Neural crest cell (in vitro differentiated cells): ENCODE results near the gene KIFC1. TPM values are rescaled to one million over a fixed set of nuclear protein-coding genes. Genes with fewer than 3 reads are reported as not detected.

Experiments
- DNase-seq: peaks from one replicate; pipeline ENCODE4 v3.0.0; 2021; ENCODE audit warnings: low read depth, mixed read lengths, low spot score
- H3K27ac Mint-ChIP-seq: one replicate; pipeline ENCODE4 v1.8.0; 2021; ENCODE audit warnings: mild to moderate bottlenecking, mixed read lengths; ENCODE audit not compliant: unreplicated experiment
- H3K27me3 Mint-ChIP-seq: 2 replicates; pipeline ENCODE4 v1.8.0; 2021; ENCODE audit warnings: low read depth, mild to moderate bottlenecking, mixed read lengths
- H3K36me3 Mint-ChIP-seq: 2 replicates; pipeline ENCODE4 v1.8.0; 2021; ENCODE audit warnings: low read depth, mild to moderate bottlenecking, mixed read lengths
- H3K4me1 Mint-ChIP-seq: 2 replicates; pipeline ENCODE4 v1.8.0; 2021; ENCODE audit warnings: mixed read lengths
- H3K4me3 Mint-ChIP-seq: one replicate; pipeline ENCODE4 v1.8.0; 2021; ENCODE audit warnings: mild to moderate bottlenecking, mixed read lengths
- H3K9me3 Mint-ChIP-seq: 2 replicates; pipeline ENCODE4 v1.8.0; 2021; ENCODE audit warnings: mixed read lengths
- total RNA-seq: library from RNA; stranded (reverse); gene quantifications from 2 replicates; pipeline ENCODE4 v1.2.1, GENCODE V29; 2021
- TF ChIP-seq, protein P1 (sequence below): fragments of 200-600 bp; sonication (generic); conservative IDR thresholded peaks from 2 replicates; pipeline ENCODE4 v1.5.0; 2021; ENCODE audit warnings: antibody characterized with exemption, mild to moderate bottlenecking

KIFC1 gene
- total RNA-seq, 1 donor from 2014 or later = 124 TPM

DNA sequence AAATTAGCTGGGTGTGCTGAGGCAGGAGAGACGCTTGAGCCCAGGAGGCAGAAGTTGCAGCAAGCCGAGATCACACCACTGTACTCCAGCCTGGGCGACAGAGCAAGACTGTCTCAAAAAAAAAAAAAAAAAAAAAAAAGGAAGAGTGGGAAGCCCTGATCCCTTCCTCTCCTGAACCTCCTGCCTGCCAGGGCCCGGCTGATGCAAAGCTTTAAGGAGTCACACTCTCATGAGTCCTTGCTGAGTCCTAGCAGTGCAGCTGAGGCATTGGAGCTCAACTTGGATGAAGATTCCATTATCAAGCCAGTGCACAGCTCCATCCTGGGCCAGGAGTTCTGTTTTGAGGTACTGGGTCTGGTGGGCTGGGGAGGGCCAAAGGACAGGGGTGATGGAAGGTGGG lies 43.3 kb downstream of the KIFC1 start:
- peak overlapping the region; percentile 51 for H3K4me3 Mint-ChIP-seq
- peaks cover 12% of the 10 kb centered on the region for H3K36me3 Mint-ChIP-seq
- H3K4me1 Mint-ChIP-seq = peaks cover 37% of the 10 kb centered on the region
- no peaks in the 10 kb centered on the region for H3K9me3 Mint-ChIP-seq
- no peaks in the 10 kb centered on the region for H3K27me3 Mint-ChIP-seq
- DNase-seq = no peak
- peak overlapping the region; percentile 50 for H3K27ac Mint-ChIP-seq
- TF ChIP-seq, protein P1, sequence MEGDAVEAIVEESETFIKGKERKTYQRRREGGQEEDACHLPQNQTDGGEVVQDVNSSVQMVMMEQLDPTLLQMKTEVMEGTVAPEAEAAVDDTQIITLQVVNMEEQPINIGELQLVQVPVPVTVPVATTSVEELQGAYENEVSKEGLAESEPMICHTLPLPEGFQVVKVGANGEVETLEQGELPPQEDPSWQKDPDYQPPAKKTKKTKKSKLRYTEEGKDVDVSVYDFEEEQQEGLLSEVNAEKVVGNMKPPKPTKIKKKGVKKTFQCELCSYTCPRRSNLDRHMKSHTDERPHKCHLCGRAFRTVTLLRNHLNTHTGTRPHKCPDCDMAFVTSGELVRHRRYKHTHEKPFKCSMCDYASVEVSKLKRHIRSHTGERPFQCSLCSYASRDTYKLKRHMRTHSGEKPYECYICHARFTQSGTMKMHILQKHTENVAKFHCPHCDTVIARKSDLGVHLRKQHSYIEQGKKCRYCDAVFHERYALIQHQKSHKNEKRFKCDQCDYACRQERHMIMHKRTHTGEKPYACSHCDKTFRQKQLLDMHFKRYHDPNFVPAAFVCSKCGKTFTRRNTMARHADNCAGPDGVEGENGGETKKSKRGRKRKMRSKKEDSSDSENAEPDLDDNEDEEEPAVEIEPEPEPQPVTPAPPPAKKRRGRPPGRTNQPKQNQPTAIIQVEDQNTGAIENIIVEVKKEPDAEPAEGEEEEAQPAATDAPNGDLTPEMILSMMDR = no peak

DNA sequence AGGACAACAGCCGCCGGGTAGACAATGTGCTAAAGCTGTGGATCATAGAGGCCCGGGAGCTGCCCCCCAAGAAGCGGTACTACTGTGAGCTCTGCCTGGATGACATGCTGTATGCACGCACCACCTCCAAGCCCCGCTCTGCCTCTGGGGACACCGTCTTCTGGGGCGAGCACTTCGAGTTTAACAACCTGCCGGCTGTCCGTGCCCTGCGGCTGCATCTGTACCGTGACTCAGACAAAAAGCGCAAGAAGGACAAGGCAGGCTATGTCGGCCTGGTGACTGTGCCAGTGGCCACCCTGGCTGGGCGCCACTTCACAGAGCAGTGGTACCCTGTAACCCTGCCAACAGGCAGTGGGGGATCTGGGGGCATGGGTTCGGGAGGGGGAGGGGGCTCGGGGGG lies 46.0 kb downstream of the KIFC1 start:
- Mint-ChIP-seq H3K4me1 (peaks cover 13% of the 10 kb centered on the region), H3K36me3 (peaks cover 11% of the 10 kb centered on the region), H3K4me3 (no peak overlapping the region), H3K27ac (no peak overlapping the region), H3K27me3 (no peaks in the 10 kb centered on the region), H3K9me3 (no peaks in the 10 kb centered on the region)
- no peak for DNase-seq
- TF ChIP-seq, protein P1 = no peak

DNA sequence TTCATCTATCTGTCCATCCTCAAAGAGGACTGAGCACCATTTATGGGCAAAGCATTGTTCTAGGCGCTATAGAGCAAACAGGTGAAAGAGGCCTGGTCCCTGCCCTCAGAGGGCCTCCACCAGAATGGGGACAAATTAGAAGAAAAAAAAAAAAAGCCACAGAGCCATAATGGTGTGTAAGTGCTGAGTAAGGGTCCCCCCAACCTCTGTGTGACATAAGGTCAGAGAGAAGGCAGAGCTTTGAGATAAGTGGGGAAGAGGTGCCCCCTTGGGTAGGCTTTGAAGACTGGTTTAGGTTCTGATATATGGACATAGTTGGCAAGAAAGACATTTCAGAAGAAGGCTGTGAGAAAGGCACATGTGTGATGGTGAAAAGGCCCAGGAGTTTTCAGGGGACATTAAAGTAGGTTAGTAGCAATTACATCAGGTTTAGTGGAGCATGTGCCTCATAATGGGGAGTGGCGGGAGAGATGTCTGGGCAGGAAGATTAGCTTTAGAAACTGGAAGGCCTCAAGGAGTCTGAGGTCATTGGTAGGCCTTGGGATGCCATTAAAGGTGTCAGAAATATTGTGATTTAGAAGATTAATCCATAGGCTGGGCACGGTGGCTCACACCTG lies 47.5 kb downstream of the KIFC1 start:
- Mint-ChIP-seq H3K36me3 (peaks cover 7% of the 10 kb centered on the region), H3K9me3 (no peaks in the 10 kb centered on the region), H3K4me1 (peaks cover 2% of the 10 kb centered on the region), H3K4me3 (no peak overlapping the region), H3K27ac (no peak overlapping the region), H3K27me3 (no peaks in the 10 kb centered on the region)
- TF ChIP-seq, protein P1 = no peak
- no peak for DNase-seq

DNA sequence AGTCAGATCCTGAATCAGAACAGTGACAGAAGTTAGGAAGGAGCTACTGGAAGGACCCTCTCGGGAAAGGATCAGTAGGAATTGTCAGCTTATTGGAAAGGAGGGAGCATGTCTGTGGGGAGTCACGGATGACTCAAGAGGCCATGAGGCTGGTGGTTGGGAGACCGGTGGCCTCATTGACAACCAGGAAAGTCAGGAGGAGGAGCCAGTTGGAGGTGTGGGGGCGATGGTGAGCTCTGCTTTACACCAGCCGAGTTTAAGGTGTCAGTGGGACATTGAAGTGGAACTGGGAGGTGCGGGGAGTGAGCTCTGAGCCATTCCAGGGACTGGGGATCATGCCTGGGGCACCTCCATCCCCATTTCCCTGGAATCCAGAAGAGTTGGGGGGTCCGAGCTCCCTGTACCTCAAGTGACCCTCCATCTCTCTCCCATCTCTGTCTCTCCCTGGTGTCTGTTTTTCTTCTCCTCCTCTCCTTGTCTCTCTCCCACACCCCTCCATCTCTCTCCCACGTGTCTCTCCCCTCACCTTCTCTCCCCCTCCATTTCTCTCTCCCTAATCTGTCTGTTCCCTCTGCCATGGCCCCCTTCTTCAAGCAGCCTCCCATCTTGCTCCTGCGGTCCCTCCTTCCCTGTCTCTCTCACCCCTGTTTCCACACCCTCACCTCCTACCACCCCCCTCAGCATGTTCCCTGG lies 48.5 kb downstream of the KIFC1 start:
- Mint-ChIP-seq H3K27me3 (no peaks in the 10 kb centered on the region), H3K4me3 (peak overlapping the region; percentile 26), H3K9me3 (no peaks in the 10 kb centered on the region), H3K27ac (peak overlapping the region; percentile 57), H3K4me1 (no peaks in the 10 kb centered on the region), H3K36me3 (peaks cover 7% of the 10 kb centered on the region)
- DNase-seq = no peak
- TF ChIP-seq, protein P1 = no peak

DNA sequence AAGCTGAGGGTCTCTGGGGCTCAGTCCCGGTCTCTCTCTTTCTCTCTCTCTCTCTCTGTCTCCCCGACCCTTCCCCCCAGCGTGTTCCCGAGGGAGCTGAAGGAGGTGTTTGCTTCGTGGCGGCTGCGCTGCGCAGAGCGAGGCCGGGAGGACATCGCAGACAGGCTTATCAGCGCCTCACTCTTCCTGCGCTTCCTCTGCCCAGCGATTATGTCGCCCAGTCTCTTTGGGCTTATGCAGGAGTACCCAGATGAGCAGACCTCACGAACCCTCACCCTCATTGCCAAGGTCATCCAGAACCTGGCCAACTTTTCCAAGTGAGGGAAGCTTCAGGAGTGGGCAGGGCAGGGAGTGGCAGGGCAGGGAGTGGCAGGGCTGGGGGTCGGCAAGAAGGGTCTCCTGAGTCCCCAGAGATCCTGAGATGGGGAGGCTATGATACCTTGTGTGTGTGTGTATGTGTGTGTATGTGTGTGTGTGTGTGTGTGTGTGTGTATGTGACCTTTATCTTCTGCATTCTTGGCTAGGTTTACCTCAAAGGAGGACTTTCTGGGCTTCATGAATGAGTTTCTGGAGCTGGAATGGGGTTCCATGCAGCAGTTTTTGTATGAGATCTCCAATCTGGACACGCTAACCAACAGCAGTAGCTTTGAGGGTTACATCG lies 49.2 kb downstream of the KIFC1 start:
- DNase-seq = no peak
- no peaks in the 10 kb centered on the region for H3K9me3 Mint-ChIP-seq
- TF ChIP-seq, protein P1 = no peak
- peak overlapping the region; percentile 57 for H3K27ac Mint-ChIP-seq
- H3K27me3 Mint-ChIP-seq = no peaks in the 10 kb centered on the region
- peaks cover 7% of the 10 kb centered on the region for H3K36me3 Mint-ChIP-seq
- no peak overlapping the region for H3K4me3 Mint-ChIP-seq
- H3K4me1 Mint-ChIP-seq = no peaks in the 10 kb centered on the region
